Liver (tissue), 9 donors: ENCODE results near the gene DNM3. TPM values are rescaled to one million over a fixed set of nuclear protein-coding genes. Genes with fewer than 3 reads are reported as not detected.

Experiments
- DNase-seq: peaks from one replicate; pipeline ENCODE4 v3.0.0-alpha.2; 2017; ENCODE audit warnings: low spot score
- H3K27ac ChIP-seq, 2 donors: one replicate each; pipeline ENCODE4 v1.7.0; 2013; ENCODE audit warnings: inconsistent platforms in 2 of 2, low read length in 2 of 2, control low read depth in 1 of 2, low read depth in 1 of 2, mild to moderate bottlenecking in 1 of 2
- H3K27me3 ChIP-seq, 4 donors: one replicate each; pipeline versions ENCODE4 v1.6.1 to v1.7.0; 2013; ENCODE audit warnings: low read length in 3 of 4, inconsistent platforms in 1 of 4, mild to moderate bottlenecking in 1 of 4, moderate library complexity in 1 of 4; ENCODE audit not compliant: control insufficient read depth in 4 of 4, insufficient read depth in 4 of 4
- H3K36me3 ChIP-seq, 4 donors: one replicate each; pipeline versions ENCODE4 v1.6.1 to v1.7.0; 2013; ENCODE audit warnings: low read length in 3 of 4, mild to moderate bottlenecking in 3 of 4, low read depth in 1 of 4, moderate library complexity in 1 of 4; ENCODE audit not compliant: control insufficient read depth in 4 of 4, insufficient read depth in 3 of 4
- H3K4me1 ChIP-seq, 4 donors: one replicate each; pipeline versions ENCODE4 v1.6.1 to v1.7.0; 2013; ENCODE audit warnings: low read length in 3 of 4, mild to moderate bottlenecking in 3 of 4, moderate library complexity in 1 of 4; ENCODE audit not compliant: control insufficient read depth in 4 of 4, insufficient read depth in 4 of 4
- H3K4me3 ChIP-seq, 3 donors: one replicate each; pipeline versions ENCODE4 v1.6.1 to v1.7.0; 2013; ENCODE audit warnings: low read length in 3 of 3, control low read depth in 1 of 3, low read depth in 1 of 3, mild to moderate bottlenecking in 1 of 3
- H3K9ac ChIP-seq, 2 donors: one replicate each; pipeline ENCODE4 v1.7.0; 2013; ENCODE audit warnings: low read length in 2 of 2, mild to moderate bottlenecking in 2 of 2, moderate library complexity in 2 of 2, control low read depth in 1 of 2, low read depth in 1 of 2
- H3K9me3 ChIP-seq, 4 donors: one replicate each; pipeline versions ENCODE4 v1.6.1 to v1.7.0; 2013; ENCODE audit warnings: low read length in 3 of 4; ENCODE audit not compliant: control insufficient read depth in 4 of 4
- GABPA ChIP-seq, 2 donors: IDR thresholded peaks in 1 of 2; conservative IDR thresholded peaks in 1 of 2; 2 replicates each; pipeline ENCODE4 v1.6.1; 2016; ENCODE audit warnings: antibody characterized with exemption in 2 of 2, mild to moderate bottlenecking in 1 of 2, moderate library complexity in 1 of 2
- HNF4A ChIP-seq, 2 donors: conservative IDR thresholded peaks; 2 replicates each; pipeline ENCODE4 v1.6.1; 2016; ENCODE audit warnings: antibody characterized with exemption in 2 of 2, mild to moderate bottlenecking in 2 of 2
- HNF4G ChIP-seq: IDR thresholded peaks from 2 replicates; pipeline ENCODE4 v1.6.1; 2016; ENCODE audit warnings: antibody characterized with exemption
- JUND ChIP-seq, 2 donors: IDR thresholded peaks; 2 replicates each; pipeline ENCODE4 v1.6.1; 2016; ENCODE audit warnings: antibody characterized with exemption in 2 of 2
- NR2F2 ChIP-seq: IDR thresholded peaks from 2 replicates; pipeline ENCODE4 v1.6.1; 2016; ENCODE audit warnings: antibody characterized with exemption
- RAD21 ChIP-seq, 2 donors: IDR thresholded peaks; 2 replicates each; pipeline ENCODE4 v1.6.1; 2016; ENCODE audit warnings: antibody characterized with exemption in 2 of 2, mild to moderate bottlenecking in 2 of 2
- RXRA ChIP-seq, 2 donors: IDR thresholded peaks; 2 replicates each; pipeline ENCODE4 v1.6.1; 2017 to 2018; ENCODE audit warnings: antibody characterized with exemption in 2 of 2, mild to moderate bottlenecking in 1 of 2
- SP1 ChIP-seq: IDR thresholded peaks from 2 replicates; pipeline ENCODE4 v1.6.1; 2018; ENCODE audit warnings: antibody characterized with exemption, mild to moderate bottlenecking
- TAF1 ChIP-seq: conservative IDR thresholded peaks from 2 replicates; pipeline ENCODE4 v1.6.1; 2016; ENCODE audit warnings: antibody characterized with exemption, mild to moderate bottlenecking
- YY1 ChIP-seq: IDR thresholded peaks from 2 replicates; pipeline ENCODE4 v1.6.1; 2016; ENCODE audit warnings: antibody characterized with exemption, mild to moderate bottlenecking
- WGBS: extraction: QIAGEN DNeasy Blood & Tissue Kit; methylation state at CpG from one replicate; pipeline ENCODE4 v1.1.7; 2013; 5-methylcytosine and 5-hydroxymethylcytosine counted together
- polyA plus RNA-seq, 2 donors: library from polyadenylated mRNA; stranded (reverse) in 1 of 2; unstranded in 1 of 2; fragments of 200-250 nt in 1 of 2; fragments of >200 nt in 1 of 2; fragmentation: Nextera tagmentation in 1 of 2; extraction: Ambion mirVana in 1 of 2; gene quantifications; one replicate each; pipeline versions ENCODE4 v1.2.1 to v1.2.3, GENCODE V29; 2013 to 2015
- total RNA-seq, 2 donors: library from RNA; depleted of rRNA; stranded (reverse); fragments of >200 nt; gene quantifications; one replicate each; pipeline ENCODE4 v1.2.3, GENCODE V29; 2014
- TF ChIP-seq, protein P1 (sequence below): IDR thresholded peaks from 2 replicates; pipeline ENCODE4 v1.6.1; 2016; ENCODE audit warnings: antibody characterized with exemption
- TF ChIP-seq, protein P2 (sequence below): fragments of 150-350 bp; IDR thresholded peaks from 2 replicates; pipeline ENCODE4 v1.5.1; 2017; ENCODE audit warnings: improper control_type of control experiment, low read depth, low read length; ENCODE audit not compliant: missing input control
- TF ChIP-seq, protein P3 (sequence below): IDR thresholded peaks from 2 replicates; pipeline ENCODE4 v1.6.1; 2016; ENCODE audit warnings: antibody characterized with exemption, mild to moderate bottlenecking
- TF ChIP-seq, protein P4 (sequence below): IDR thresholded peaks from 2 replicates; pipeline ENCODE4 v1.6.1; 2016; ENCODE audit warnings: antibody characterized with exemption
- donor health status: healthy.
- donor health status: healthy.
- donor health status: healthy.
- donor health status: healthy.
- donor health status: healthy.

DNM3 gene
- total and polyA plus RNA-seq, 4 donors, result 0.08 to 3.2 (median 1.0) TPM

DNA sequence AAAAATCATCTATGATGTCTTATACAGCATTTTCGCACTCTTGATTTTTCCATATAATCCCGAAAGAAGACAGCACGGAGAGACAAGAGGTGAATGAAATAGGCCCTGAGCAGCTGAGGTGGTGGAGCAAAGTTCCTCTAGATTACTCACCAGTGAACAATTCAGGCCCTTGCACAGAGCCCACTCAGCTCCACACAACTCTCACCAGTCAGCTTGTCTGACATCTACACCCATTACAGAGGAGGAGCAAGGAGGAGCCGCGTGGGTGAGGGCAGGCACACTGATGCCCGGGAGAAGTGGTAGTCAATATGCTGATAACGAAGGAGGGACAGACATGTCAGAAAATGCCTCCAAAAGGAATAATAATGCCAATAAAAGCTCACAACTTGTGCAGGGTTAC, 59.9 kb downstream of the DNM3 start:
- no peaks in the 10 kb centered on the region for H3K4me1 ChIP-seq
- no peaks in the 10 kb centered on the region for H3K36me3 ChIP-seq
- H3K4me3 ChIP-seq, result no peak overlapping the region
- no peak overlapping the region for H3K27ac ChIP-seq
- H3K9me3 ChIP-seq, result no peaks in the 10 kb centered on the region
- 96% methylated on average over 7 of the region's 7 CpGs for whole genome bisulfite sequencing
- no peaks in the 10 kb centered on the region for H3K27me3 ChIP-seq
- H3K9ac ChIP-seq, result no peak overlapping the region
- TF ChIP-seq HNF4A (conservative IDR thresholded peaks at IDR 0.05), result no peak
- TF ChIP-seq, protein P1, sequence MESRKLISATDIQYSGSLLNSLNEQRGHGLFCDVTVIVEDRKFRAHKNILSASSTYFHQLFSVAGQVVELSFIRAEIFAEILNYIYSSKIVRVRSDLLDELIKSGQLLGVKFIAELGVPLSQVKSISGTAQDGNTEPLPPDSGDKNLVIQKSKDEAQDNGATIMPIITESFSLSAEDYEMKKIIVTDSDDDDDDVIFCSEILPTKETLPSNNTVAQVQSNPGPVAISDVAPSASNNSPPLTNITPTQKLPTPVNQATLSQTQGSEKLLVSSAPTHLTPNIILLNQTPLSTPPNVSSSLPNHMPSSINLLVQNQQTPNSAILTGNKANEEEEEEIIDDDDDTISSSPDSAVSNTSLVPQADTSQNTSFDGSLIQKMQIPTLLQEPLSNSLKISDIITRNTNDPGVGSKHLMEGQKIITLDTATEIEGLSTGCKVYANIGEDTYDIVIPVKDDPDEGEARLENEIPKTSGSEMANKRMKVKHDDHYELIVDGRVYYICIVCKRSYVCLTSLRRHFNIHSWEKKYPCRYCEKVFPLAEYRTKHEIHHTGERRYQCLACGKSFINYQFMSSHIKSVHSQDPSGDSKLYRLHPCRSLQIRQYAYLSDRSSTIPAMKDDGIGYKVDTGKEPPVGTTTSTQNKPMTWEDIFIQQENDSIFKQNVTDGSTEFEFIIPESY, result no peak
- TF ChIP-seq GABPA (IDR thresholded peaks at IDR 0.05 in 1 of 2, conservative IDR thresholded peaks at IDR 0.05 in 1 of 2), result no peak
- no peak for TF ChIP-seq JUND (IDR thresholded peaks at IDR 0.05)
- TF ChIP-seq TAF1, result no peak
- TF ChIP-seq RAD21 (IDR thresholded peaks at IDR 0.05), result no peak
- TF ChIP-seq RXRA (IDR thresholded peaks at IDR 0.05), result no peak
- TF ChIP-seq HNF4G, result no peak
- DNase-seq, result no peak

DNA sequence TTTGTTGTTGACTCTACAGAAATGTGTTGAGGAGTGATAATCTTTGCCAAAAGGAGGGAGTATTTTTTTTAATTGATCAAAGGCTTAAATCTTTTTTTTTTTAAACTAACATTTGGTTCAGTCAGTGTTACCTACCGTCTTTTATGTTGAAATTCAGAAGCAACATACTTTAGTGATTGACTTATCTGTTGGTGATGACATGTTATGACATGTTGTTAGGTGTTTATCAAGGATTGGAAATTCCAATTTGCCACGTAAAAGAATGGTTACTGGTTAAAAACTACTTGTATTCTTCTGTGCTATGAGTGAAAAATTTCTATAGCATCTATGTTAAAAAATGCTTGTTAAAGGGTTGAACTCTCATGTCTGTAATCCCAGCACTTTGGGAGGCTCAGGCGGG, 61.2 kb downstream of the DNM3 start:
- no peak overlapping the region for H3K27ac ChIP-seq

DNA sequence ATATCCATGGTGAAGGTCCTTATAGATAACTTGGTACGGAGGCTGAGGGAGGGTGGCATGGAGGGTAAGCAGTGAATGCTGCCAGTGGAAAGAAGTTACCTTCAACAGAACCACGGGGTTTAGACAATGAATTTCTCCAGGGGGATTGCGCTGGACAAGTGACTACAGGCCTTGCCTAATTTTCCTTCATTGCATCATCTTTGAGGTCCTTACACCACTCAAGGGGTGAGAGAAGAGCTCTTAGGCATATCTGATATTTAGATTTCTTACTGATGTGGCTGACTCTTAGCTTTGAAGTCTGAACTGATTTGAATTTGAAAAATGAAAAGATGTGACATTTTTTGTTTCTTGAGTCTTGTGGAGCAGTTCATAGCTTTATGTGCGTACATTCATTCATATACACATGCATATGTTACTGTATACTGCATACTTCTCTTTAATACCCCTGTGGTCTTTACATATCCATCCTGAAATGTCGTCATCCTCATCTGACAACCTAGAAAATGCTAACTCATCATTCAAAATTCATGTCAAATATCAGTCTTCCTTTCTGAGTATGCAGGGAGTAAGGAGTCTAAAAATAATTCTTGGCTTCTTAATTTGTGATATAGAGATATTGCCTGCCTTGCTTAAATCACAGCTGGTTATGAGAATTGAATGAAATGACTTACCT, 63.6 kb downstream of the DNM3 start:
- no peak for DNase-seq
- TF ChIP-seq SP1, result no peak
- TF ChIP-seq YY1, result no peak
- TF ChIP-seq RAD21 (IDR thresholded peaks at IDR 0.05), result no peak
- no peak for TF ChIP-seq NR2F2
- TF ChIP-seq, protein P2, sequence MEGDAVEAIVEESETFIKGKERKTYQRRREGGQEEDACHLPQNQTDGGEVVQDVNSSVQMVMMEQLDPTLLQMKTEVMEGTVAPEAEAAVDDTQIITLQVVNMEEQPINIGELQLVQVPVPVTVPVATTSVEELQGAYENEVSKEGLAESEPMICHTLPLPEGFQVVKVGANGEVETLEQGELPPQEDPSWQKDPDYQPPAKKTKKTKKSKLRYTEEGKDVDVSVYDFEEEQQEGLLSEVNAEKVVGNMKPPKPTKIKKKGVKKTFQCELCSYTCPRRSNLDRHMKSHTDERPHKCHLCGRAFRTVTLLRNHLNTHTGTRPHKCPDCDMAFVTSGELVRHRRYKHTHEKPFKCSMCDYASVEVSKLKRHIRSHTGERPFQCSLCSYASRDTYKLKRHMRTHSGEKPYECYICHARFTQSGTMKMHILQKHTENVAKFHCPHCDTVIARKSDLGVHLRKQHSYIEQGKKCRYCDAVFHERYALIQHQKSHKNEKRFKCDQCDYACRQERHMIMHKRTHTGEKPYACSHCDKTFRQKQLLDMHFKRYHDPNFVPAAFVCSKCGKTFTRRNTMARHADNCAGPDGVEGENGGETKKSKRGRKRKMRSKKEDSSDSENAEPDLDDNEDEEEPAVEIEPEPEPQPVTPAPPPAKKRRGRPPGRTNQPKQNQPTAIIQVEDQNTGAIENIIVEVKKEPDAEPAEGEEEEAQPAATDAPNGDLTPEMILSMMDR, result no peak
- TF ChIP-seq, protein P3, sequence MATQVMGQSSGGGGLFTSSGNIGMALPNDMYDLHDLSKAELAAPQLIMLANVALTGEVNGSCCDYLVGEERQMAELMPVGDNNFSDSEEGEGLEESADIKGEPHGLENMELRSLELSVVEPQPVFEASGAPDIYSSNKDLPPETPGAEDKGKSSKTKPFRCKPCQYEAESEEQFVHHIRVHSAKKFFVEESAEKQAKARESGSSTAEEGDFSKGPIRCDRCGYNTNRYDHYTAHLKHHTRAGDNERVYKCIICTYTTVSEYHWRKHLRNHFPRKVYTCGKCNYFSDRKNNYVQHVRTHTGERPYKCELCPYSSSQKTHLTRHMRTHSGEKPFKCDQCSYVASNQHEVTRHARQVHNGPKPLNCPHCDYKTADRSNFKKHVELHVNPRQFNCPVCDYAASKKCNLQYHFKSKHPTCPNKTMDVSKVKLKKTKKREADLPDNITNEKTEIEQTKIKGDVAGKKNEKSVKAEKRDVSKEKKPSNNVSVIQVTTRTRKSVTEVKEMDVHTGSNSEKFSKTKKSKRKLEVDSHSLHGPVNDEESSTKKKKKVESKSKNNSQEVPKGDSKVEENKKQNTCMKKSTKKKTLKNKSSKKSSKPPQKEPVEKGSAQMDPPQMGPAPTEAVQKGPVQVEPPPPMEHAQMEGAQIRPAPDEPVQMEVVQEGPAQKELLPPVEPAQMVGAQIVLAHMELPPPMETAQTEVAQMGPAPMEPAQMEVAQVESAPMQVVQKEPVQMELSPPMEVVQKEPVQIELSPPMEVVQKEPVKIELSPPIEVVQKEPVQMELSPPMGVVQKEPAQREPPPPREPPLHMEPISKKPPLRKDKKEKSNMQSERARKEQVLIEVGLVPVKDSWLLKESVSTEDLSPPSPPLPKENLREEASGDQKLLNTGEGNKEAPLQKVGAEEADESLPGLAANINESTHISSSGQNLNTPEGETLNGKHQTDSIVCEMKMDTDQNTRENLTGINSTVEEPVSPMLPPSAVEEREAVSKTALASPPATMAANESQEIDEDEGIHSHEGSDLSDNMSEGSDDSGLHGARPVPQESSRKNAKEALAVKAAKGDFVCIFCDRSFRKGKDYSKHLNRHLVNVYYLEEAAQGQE, result no peak
- TF ChIP-seq TAF1, result no peak
- H3K36me3 ChIP-seq, result no peaks in the 10 kb centered on the region
- H3K9ac ChIP-seq, result no peak overlapping the region
- H3K9me3 ChIP-seq, result no peaks in the 10 kb centered on the region
- no peak overlapping the region for H3K4me3 ChIP-seq
- 88% methylated on average over 5 of the region's 5 CpGs for WGBS
- no peak overlapping the region for H3K27ac ChIP-seq
- no peaks in the 10 kb centered on the region for H3K27me3 ChIP-seq
- H3K4me1 ChIP-seq, result no peaks in the 10 kb centered on the region

More for the DNA sequence above, 61.2 kb downstream of the DNM3 start:
- WGBS, result 74% methylated on average over 3 of the region's 3 CpGs
- no peak for DNase-seq
- H3K4me1 ChIP-seq, result no peaks in the 10 kb centered on the region
- H3K4me3 ChIP-seq, result no peak overlapping the region
- no peak overlapping the region for H3K9ac ChIP-seq
- TF ChIP-seq, protein P4, sequence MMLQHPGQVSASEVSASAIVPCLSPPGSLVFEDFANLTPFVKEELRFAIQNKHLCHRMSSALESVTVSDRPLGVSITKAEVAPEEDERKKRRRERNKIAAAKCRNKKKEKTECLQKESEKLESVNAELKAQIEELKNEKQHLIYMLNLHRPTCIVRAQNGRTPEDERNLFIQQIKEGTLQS, result no peak
- TF ChIP-seq, protein P2, result no peak
- no peak for TF ChIP-seq YY1
- H3K36me3 ChIP-seq, result no peaks in the 10 kb centered on the region
- no peaks in the 10 kb centered on the region for H3K9me3 ChIP-seq
- no peaks in the 10 kb centered on the region for H3K27me3 ChIP-seq
